ENCODE measurements around the gene ACBD7.

Gene ACBD7

DNA sequence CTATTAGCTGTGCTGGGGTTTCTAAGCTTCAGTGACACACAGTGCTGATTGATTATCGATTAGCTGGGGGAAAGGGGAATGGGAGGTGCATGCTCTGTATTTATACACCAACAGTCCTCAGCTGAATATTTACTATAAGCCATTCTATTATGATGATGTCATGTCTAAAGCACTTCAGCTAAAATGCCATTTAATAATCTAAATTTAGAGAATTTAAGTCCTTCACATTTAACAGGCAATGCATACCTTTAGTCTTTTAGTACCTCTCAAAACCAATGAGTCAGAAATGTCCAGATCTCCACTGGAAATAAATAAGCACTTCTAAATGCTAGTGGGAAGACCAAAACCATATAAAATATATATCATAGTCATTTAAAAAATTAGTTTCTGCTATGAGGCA is 33.1 kb upstream of the ACBD7 start:
- ATAC-seq (ENCODE audit: insufficient read depth, low read depth) (no peak), DNase-seq (no peak)
- Histone ChIP-seq H3K27ac (ENCODE audit: low read length) (no peak overlapping the region), H3K9me3 (ENCODE audit: insufficient read depth, low read length, severe bottlenecking) (no peaks in the 10 kb centered on the region), H3K79me2 (ENCODE audit: insufficient read depth, low read length) (no peaks in the 10 kb centered on the region), H3K4me2 (ENCODE audit: insufficient read depth, low read length) (no peak overlapping the region), H4K20me1 (ENCODE audit: insufficient read depth, low read length) (no peaks in the 10 kb centered on the region), H3K27me3 (ENCODE audit: insufficient read depth, low read length, poor library complexity) (no peaks in the 10 kb centered on the region), H3K36me3 (ENCODE audit: insufficient read depth, low read length) (peaks cover 72% of the 10 kb centered on the region), H3K9ac (ENCODE audit: low read depth, low read length) (no peak overlapping the region), H2AFZ (ENCODE audit: low read depth, low read length) (no peak overlapping the region), H3K4me1 (ENCODE audit: insufficient read depth, low read length) (no peaks in the 10 kb centered on the region), H3K4me3 (ENCODE audit: low read depth in 1 of 2, low read length in 2 of 2) (no peak overlapping the region)
- TF ChIP-seq EZH2 (IDR thresholded peaks at IDR 0.05; ENCODE audit: borderline replicate concordance, low read depth, low read length, severe bottlenecking): no peak
- TF ChIP-seq, protein P1, sequence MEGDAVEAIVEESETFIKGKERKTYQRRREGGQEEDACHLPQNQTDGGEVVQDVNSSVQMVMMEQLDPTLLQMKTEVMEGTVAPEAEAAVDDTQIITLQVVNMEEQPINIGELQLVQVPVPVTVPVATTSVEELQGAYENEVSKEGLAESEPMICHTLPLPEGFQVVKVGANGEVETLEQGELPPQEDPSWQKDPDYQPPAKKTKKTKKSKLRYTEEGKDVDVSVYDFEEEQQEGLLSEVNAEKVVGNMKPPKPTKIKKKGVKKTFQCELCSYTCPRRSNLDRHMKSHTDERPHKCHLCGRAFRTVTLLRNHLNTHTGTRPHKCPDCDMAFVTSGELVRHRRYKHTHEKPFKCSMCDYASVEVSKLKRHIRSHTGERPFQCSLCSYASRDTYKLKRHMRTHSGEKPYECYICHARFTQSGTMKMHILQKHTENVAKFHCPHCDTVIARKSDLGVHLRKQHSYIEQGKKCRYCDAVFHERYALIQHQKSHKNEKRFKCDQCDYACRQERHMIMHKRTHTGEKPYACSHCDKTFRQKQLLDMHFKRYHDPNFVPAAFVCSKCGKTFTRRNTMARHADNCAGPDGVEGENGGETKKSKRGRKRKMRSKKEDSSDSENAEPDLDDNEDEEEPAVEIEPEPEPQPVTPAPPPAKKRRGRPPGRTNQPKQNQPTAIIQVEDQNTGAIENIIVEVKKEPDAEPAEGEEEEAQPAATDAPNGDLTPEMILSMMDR (IDR thresholded peaks at IDR 0.05; ENCODE audit: borderline replicate concordance, extremely low read depth, low read length, poor library complexity, severe bottlenecking): no peak

DNA sequence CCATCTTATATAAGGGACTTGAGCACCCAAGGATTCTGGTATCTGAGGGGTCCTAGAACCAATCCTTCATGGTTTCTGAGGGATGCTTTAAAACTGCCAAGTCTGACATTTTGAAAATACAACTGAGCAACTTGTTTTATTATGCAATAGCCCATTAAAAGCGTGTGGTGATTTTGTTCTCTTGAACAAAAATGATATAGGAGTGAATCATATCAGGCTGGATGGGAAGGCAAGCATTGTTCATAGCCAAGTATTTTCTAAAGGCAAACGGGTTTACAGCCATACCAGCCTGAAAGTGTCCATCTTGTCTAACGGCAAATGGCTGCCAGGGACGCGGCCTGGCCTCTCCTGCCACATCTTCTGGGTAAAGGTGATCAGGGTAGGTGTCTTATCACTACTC is 31.9 kb upstream of the ACBD7 start:
- no peak for TF ChIP-seq EZH2 (IDR thresholded peaks at IDR 0.05; ENCODE audit: borderline replicate concordance, low read depth, low read length, severe bottlenecking)
- TF ChIP-seq, protein P1 (IDR thresholded peaks at IDR 0.05; ENCODE audit: borderline replicate concordance, extremely low read depth, low read length, poor library complexity, severe bottlenecking): no peak
- Histone ChIP-seq H3K9me3 (ENCODE audit: insufficient read depth, low read length, severe bottlenecking) (no peaks in the 10 kb centered on the region), H3K4me3 (ENCODE audit: low read depth in 1 of 2, low read length in 2 of 2) (no peak overlapping the region), H3K4me2 (ENCODE audit: insufficient read depth, low read length) (no peak overlapping the region), H3K27me3 (ENCODE audit: insufficient read depth, low read length, poor library complexity) (no peaks in the 10 kb centered on the region), H3K79me2 (ENCODE audit: insufficient read depth, low read length) (no peaks in the 10 kb centered on the region), H3K27ac (ENCODE audit: low read length) (no peak overlapping the region), H3K4me1 (ENCODE audit: insufficient read depth, low read length) (no peaks in the 10 kb centered on the region), H2AFZ (ENCODE audit: low read depth, low read length) (no peak overlapping the region), H3K9ac (ENCODE audit: low read depth, low read length) (no peak overlapping the region), H3K36me3 (ENCODE audit: insufficient read depth, low read length) (peaks cover 71% of the 10 kb centered on the region), H4K20me1 (ENCODE audit: insufficient read depth, low read length) (no peaks in the 10 kb centered on the region)
- no peak for DNase-seq
- no peak for ATAC-seq (ENCODE audit: insufficient read depth, low read depth)

DNA sequence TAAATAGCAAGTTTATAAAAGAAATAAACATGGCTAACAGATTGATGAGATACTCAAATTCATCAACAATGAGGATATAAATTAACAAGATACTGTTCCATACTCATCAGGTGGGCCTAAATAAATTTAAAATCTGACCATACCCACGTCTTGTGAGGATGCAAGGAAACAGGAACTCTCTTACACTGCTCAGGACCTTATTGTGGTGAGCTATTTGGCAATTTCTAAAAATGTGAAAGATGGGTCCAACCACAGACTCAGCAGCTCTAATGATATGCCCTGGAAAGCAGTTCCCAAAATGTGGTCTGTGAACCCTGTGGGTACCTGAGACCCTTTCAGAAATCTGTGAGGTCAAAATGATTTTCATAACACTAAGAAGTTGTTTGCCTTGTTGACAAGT is 30.0 kb upstream of the ACBD7 start:
- H3K4me1 ChIP-seq (ENCODE audit: insufficient read depth, low read length): no peaks in the 10 kb centered on the region
- H3K36me3 ChIP-seq (ENCODE audit: insufficient read depth, low read length): peaks cover 62% of the 10 kb centered on the region
- no peak overlapping the region for H3K4me2 ChIP-seq (ENCODE audit: insufficient read depth, low read length)
- no peak for ATAC-seq (ENCODE audit: insufficient read depth, low read depth)
- H3K27ac ChIP-seq (ENCODE audit: low read length): no peak overlapping the region
- DNase-seq: no peak
- no peak overlapping the region for H3K4me3 ChIP-seq (ENCODE audit: low read depth in 1 of 2, low read length in 2 of 2)
- H4K20me1 ChIP-seq (ENCODE audit: insufficient read depth, low read length): no peaks in the 10 kb centered on the region
- H3K9ac ChIP-seq (ENCODE audit: low read depth, low read length): no peak overlapping the region
- H3K27me3 ChIP-seq (ENCODE audit: insufficient read depth, low read length, poor library complexity): no peaks in the 10 kb centered on the region
- no peaks in the 10 kb centered on the region for H3K9me3 ChIP-seq (ENCODE audit: insufficient read depth, low read length, severe bottlenecking)
- no peaks in the 10 kb centered on the region for H3K79me2 ChIP-seq (ENCODE audit: insufficient read depth, low read length)
- H2AFZ ChIP-seq (ENCODE audit: low read depth, low read length): no peak overlapping the region
- TF ChIP-seq, protein P1 (IDR thresholded peaks at IDR 0.05; ENCODE audit: borderline replicate concordance, extremely low read depth, low read length, poor library complexity, severe bottlenecking): no peak
- no peak for TF ChIP-seq EZH2 (IDR thresholded peaks at IDR 0.05; ENCODE audit: borderline replicate concordance, low read depth, low read length, severe bottlenecking)

DNA sequence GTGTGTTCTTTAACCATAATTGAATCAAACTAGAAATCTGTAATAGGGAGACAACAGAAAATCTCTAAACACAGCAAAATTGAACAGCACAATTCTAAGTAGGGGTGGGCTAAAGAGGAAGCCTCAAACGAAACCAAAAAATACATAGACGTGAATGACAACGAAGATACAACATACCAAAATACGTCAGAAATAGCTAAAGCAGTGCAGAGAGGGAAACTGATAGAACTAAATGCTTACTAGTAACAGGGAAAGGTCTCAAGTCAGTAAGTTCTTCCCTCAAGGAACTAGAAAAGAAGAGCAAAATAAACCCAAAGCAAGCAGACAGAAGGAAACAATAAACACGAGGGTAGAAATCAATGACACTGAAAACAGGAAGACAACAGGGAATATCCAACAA is 27.6 kb upstream of the ACBD7 start:
- no peak for DNase-seq
- Histone ChIP-seq H3K9me3 (ENCODE audit: insufficient read depth, low read length, severe bottlenecking) (no peaks in the 10 kb centered on the region), H3K4me2 (ENCODE audit: insufficient read depth, low read length) (no peak overlapping the region), H3K36me3 (ENCODE audit: insufficient read depth, low read length) (peaks cover 67% of the 10 kb centered on the region), H3K9ac (ENCODE audit: low read depth, low read length) (no peak overlapping the region), H3K4me1 (ENCODE audit: insufficient read depth, low read length) (no peaks in the 10 kb centered on the region), H2AFZ (ENCODE audit: low read depth, low read length) (no peak overlapping the region), H3K27ac (ENCODE audit: low read length) (no peak overlapping the region), H4K20me1 (ENCODE audit: insufficient read depth, low read length) (no peaks in the 10 kb centered on the region), H3K27me3 (ENCODE audit: insufficient read depth, low read length, poor library complexity) (no peaks in the 10 kb centered on the region), H3K79me2 (ENCODE audit: insufficient read depth, low read length) (no peaks in the 10 kb centered on the region), H3K4me3 (ENCODE audit: low read depth in 1 of 2, low read length in 2 of 2) (no peak overlapping the region)
- no peak for ATAC-seq (ENCODE audit: insufficient read depth, low read depth)
- TF ChIP-seq, protein P1 (IDR thresholded peaks at IDR 0.05; ENCODE audit: borderline replicate concordance, extremely low read depth, low read length, poor library complexity, severe bottlenecking): no peak
- TF ChIP-seq EZH2 (IDR thresholded peaks at IDR 0.05; ENCODE audit: borderline replicate concordance, low read depth, low read length, severe bottlenecking): no peak

Measured in DND-41 (cell line).